Progenitor cell of endocrine pancreas (in vitro differentiated cells): ENCODE data around the gene ATP4B. TPM values are rescaled to one million over a fixed set of nuclear protein-coding genes. Genes with fewer than 3 reads are reported as not detected.

ENCODE experiments used
- DNase-seq: peaks from one replicate; pipeline ENCODE4 v3.0.0; 2021; ENCODE audit warnings: low spot score; ENCODE audit not compliant: unreplicated experiment
- H3K27ac Mint-ChIP-seq: 2 replicates; pipeline ENCODE4 v1.8.0; 2021; ENCODE audit warnings: mild to moderate bottlenecking, moderate library complexity, mixed read lengths
- H3K27me3 Mint-ChIP-seq: 2 replicates; pipeline ENCODE4 v1.8.0; 2021; ENCODE audit warnings: mixed read lengths
- H3K36me3 Mint-ChIP-seq: 2 replicates; pipeline ENCODE4 v1.8.0; 2022; ENCODE audit warnings: mixed read lengths; ENCODE audit not compliant: insufficient read depth
- H3K4me1 Mint-ChIP-seq: 2 replicates; pipeline ENCODE4 v1.8.0; 2021; ENCODE audit warnings: low read depth, mixed read lengths
- H3K4me3 Mint-ChIP-seq: 2 replicates; pipeline ENCODE4 v1.8.0; 2021; ENCODE audit warnings: low read depth, mild to moderate bottlenecking, moderate library complexity, mixed read lengths
- H3K9me3 Mint-ChIP-seq: 2 replicates; pipeline ENCODE4 v1.8.0; 2021; ENCODE audit warnings: low read depth, mixed read lengths
- CTCF ChIP-seq: fragments of 200-600 bp; sonication (generic); IDR thresholded peaks from one replicate; pipeline ENCODE4 v1.5.0; 2021; ENCODE audit warnings: antibody characterized with exemption, mild to moderate bottlenecking; ENCODE audit not compliant: unreplicated experiment
- total RNA-seq: library from RNA; stranded (reverse); gene quantifications from 2 replicates; pipeline ENCODE4 v1.2.1, GENCODE V29; 2021

ATP4B gene
- total RNA-seq, 1 donor from 2014 or later = not detected

- H3K4me1 Mint-ChIP-seq = peaks cover 12% of the 10 kb centered on the region
- H3K4me3 Mint-ChIP-seq = no peak overlapping the region
- H3K27ac Mint-ChIP-seq = no peak overlapping the region
- H3K27me3 Mint-ChIP-seq = peaks cover 6% of the 10 kb centered on the region
- TF ChIP-seq CTCF = no peak
- DNase-seq = no peak
- no peaks in the 10 kb centered on the region for H3K36me3 Mint-ChIP-seq
- peaks cover 10% of the 10 kb centered on the region for H3K9me3 Mint-ChIP-seq
Observed at GRCh38 chr13:113666329-113666670, 8.3 kb upstream of the ATP4B start.

DNA sequence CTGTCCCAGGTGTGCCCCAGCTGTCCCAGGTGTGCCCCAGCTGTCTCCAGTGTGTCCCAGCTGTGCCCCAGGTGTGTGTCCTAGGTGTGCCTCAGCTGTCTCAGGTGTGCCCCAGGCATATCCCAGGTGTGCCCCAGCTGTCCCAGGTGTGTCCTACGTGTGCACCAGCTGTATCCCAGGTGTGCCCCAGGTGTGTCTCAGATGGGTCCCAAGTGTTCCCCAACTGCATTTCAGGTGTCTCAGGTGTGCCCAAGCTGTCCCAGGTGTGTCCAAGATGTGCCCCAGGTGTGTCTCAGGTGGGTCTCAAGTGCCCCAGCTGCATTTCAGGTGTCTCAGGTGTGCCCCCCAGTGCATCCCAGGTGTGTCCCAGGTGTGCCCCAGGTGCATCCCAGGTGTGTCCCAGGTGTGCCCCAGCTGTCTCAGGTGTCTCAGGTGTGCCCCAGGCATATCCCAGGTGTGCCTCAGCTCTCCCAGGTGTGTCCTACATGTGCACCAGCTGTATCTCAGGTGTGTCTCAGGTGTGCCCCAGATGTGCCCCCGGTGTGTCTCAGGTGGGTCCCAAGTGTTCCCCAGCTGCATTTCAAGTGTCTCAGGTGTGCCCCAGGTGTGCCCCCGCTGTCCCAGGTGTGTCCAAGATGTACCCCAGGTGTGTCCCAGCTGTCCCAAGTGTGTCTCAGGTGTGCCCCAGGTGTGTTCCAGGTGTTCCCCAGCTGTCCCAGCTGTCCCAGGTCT is 7.8 kb upstream of the ATP4B start:
- Mint-ChIP-seq H3K36me3 (peaks cover under 1% of the 10 kb centered on the region), H3K4me3 (no peak overlapping the region), H3K9me3 (peaks cover 15% of the 10 kb centered on the region), H3K4me1 (peaks cover 12% of the 10 kb centered on the region), H3K27me3 (peaks cover 6% of the 10 kb centered on the region), H3K27ac (no peak overlapping the region)
- DNase-seq = no peak
- no peak for TF ChIP-seq CTCF

DNA sequence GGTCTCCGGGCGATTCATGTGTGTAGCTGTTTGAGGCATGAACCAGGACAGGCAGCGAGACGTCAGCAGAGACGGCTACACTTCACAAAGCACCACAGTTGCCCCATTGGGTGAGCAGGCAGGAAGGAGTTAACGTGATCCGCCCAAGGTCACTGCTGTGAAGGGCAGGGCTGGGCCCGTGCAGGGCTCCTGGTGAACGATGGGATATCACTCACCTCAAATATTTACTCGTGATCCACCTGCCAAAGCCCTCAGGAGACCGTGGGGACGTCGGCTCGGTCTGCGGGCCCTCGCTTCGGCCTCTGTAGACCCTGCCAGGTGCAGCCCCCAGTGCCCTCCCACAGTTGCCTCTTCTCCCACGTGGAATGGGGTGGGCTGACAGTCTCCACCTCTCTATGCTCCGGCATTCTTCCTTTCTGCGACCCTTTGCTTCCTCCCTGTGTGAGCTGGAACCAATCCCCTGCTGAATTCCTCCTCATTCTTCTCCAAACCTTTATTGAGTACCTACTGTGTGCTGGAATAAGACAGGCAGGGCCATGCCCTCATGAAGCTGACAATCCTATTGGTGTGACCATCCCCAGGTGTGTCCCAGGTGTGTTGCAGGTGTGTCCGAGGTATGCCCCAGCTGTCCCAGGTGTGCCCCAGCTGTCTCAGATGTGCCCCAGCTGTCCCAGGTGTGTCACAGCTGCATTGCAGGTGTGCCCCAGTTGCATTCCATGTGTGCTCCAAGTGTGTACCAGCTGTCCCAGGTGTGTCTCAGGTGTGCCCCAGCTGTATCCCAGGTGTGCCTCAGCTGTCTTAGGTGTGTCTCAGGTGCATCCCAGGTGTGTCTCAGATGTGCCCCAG is 7.0 kb upstream of the ATP4B start:
- Mint-ChIP-seq H3K4me3 (no peak overlapping the region), H3K9me3 (peaks cover 17% of the 10 kb centered on the region), H3K27ac (peak overlapping the region; percentile 78), H3K27me3 (peaks cover 6% of the 10 kb centered on the region), H3K36me3 (peaks cover 1% of the 10 kb centered on the region), H3K4me1 (peaks cover 12% of the 10 kb centered on the region)
- TF ChIP-seq CTCF = no peak
- DNase-seq = no peak

- DNase-seq = no peak
- no peak for TF ChIP-seq CTCF
- H3K4me1 Mint-ChIP-seq = peaks cover 12% of the 10 kb centered on the region
Observed at GRCh38 chr13:113663934-113664333, 5.9 kb upstream of the ATP4B start.

DNA sequence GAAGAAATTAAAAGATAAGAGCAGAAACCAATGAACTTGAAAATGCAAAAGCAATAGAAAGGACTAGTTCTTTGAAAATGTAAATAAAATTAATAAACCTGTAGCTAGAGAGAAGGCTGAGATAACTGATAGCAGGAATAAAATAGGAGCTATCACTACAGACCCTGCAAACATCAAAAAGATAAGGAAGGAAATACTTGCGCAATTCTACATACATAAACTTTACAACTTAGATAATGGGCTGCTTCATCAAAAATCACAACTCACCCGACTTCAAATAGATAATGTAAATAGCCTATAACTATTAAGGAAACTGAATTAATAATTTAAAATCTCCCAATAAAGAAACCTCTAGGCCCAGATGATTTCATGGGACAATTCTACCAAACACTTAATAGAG is 3.5 kb upstream of the ATP4B start:
- Mint-ChIP-seq H3K9me3 (peaks cover 17% of the 10 kb centered on the region), H3K27me3 (no peaks in the 10 kb centered on the region), H3K36me3 (peaks cover 1% of the 10 kb centered on the region), H3K4me3 (no peak overlapping the region), H3K27ac (no peak overlapping the region), H3K4me1 (peaks cover 9% of the 10 kb centered on the region)
- TF ChIP-seq CTCF = no peak
- DNase-seq = no peak

More at GRCh38 chr13:113663934-113664333, 5.9 kb upstream of the ATP4B start:
- Mint-ChIP-seq H3K4me3 (no peak overlapping the region), H3K36me3 (peaks cover 1% of the 10 kb centered on the region), H3K9me3 (peaks cover 17% of the 10 kb centered on the region), H3K27me3 (peaks cover 4% of the 10 kb centered on the region), H3K27ac (no peak overlapping the region)
